Esophagus (tissue), 2 donors: ENCODE measurements around the gene ZNF319. TPM values are rescaled to one million over a fixed set of nuclear protein-coding genes. Genes with fewer than 3 reads are reported as not detected.

Experiments used
- H3K27ac ChIP-seq, 2 donors: one replicate each; pipeline ENCODE4 v1.5.1; 2013; ENCODE audit warnings: low read depth in 2 of 2, mild to moderate bottlenecking in 2 of 2, inconsistent platforms in 1 of 2, low read length in 1 of 2, moderate library complexity in 1 of 2
- H3K27me3 ChIP-seq, 2 donors: one replicate each; pipeline ENCODE4 v1.6.1; 2013; ENCODE audit warnings: low read length in 2 of 2, control low read depth in 1 of 2, mild to moderate bottlenecking in 1 of 2; ENCODE audit not compliant: insufficient read depth in 2 of 2, control insufficient read depth in 1 of 2
- H3K36me3 ChIP-seq, 2 donors: one replicate each; pipeline ENCODE4 v1.6.1; 2013; ENCODE audit warnings: low read length in 1 of 2; ENCODE audit not compliant: control insufficient read depth in 2 of 2, insufficient read depth in 2 of 2
- H3K4me1 ChIP-seq, 2 donors: one replicate each; pipeline ENCODE4 v1.6.1; 2013; ENCODE audit warnings: low read length in 1 of 2; ENCODE audit not compliant: control insufficient read depth in 2 of 2, insufficient read depth in 2 of 2
- H3K4me3 ChIP-seq, 2 donors: one replicate each; pipeline ENCODE4 v1.5.1; 2013; ENCODE audit warnings: low read length in 2 of 2, mild to moderate bottlenecking in 2 of 2, low read depth in 1 of 2, moderate library complexity in 1 of 2
- H3K9me3 ChIP-seq, 2 donors: one replicate each; pipeline ENCODE4 v1.6.1; 2013; ENCODE audit warnings: mild to moderate bottlenecking in 2 of 2, low read depth in 1 of 2, low read length in 1 of 2, moderate library complexity in 1 of 2; ENCODE audit not compliant: control insufficient read depth in 2 of 2, insufficient read depth in 1 of 2
- WGBS, 2 donors: extraction: QIAGEN DNeasy Blood & Tissue Kit; methylation state at CpG; one replicate each; pipeline ENCODE4 v1.1.7; 2013; 5-methylcytosine and 5-hydroxymethylcytosine counted together
- polyA plus RNA-seq, 2 donors: library from polyadenylated mRNA; stranded (reverse); fragments of 200-250 nt; gene quantifications; one replicate each; pipeline ENCODE4 v1.2.3, GENCODE V29; 2013
- donor health status: healthy with polysubstance abuse.
- donor health status: Bipolar disorder and iron deficiency.

ZNF319 gene
- polyA plus RNA-seq, 2 donors, result 2.5 to 3.7 TPM

DNA sequence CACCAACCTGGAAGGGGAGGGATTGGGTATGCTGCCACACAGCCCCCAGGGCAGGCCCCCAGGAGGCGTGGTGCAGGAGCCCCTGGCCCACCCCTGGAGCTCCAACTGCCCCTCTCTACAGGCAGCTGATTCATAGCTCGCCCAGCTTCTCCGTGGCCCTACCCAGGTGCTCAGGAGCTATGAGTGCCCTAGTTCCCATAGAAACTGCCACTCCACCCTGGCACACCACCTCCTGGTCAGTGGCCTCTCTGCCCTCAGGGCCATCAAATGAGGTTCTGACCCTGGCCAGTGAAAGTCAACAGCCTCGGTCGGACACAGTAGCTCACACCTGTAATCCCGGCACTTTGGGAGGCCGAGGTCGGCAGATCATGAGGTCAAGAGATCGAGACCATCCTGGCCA lies 47.6 kb downstream of the ZNF319 start:
- Histone ChIP-seq H3K4me1 (no peaks in the 10 kb centered on the region), H3K36me3 (no peaks in the 10 kb centered on the region), H3K4me3 (no peak overlapping the region), H3K9me3 (no peaks in the 10 kb centered on the region), H3K27me3 (no peaks in the 10 kb centered on the region), H3K27ac (no peak overlapping the region)
- WGBS, 2 donors, result 87 to 89% methylated on average over 9 of the region's 9 CpGs

DNA sequence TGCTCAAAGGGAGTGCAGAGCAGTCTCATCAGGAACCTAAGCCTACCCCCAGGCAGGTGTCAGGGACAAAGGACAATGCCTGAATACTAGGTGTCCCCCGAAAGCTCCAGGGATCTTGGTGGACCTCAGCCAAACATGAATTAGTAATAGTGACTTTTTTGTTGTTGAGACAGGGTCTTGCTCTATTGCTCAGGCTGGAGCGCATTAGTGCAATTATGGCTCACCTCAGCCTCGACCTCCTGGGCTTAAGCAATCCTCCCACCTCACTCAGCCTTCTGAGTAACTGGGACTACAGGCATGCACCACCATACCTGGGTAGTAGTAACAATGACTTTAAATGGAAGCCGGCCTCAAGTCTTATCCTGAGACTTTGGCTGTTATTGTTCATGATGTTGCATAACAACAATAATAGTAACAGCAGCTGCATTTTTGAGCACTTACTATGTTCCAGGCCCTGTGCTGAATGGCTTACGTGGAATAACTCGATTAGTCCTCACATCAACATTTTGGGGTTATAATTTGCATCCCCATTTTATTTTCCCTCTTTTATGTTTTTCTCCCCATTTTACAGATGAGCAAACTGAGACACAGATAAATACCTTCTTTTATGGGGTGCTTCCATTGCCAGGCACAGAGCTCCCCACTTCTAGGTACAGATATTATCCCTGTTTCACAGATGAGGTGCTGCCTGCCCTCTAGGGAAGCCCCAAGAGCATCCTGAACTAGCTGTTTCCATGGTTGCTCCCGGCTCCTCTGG lies 49.1 kb downstream of the ZNF319 start:
- 80 to 85% methylated on average over 7 of the region's 7 CpGs for WGBS, 2 donors
- Histone ChIP-seq H3K9me3 (no peaks in the 10 kb centered on the region), H3K27ac (no peak overlapping the region), H3K4me3 (no peak overlapping the region), H3K36me3 (no peaks in the 10 kb centered on the region), H3K4me1 (no peaks in the 10 kb centered on the region), H3K27me3 (no peaks in the 10 kb centered on the region)

DNA sequence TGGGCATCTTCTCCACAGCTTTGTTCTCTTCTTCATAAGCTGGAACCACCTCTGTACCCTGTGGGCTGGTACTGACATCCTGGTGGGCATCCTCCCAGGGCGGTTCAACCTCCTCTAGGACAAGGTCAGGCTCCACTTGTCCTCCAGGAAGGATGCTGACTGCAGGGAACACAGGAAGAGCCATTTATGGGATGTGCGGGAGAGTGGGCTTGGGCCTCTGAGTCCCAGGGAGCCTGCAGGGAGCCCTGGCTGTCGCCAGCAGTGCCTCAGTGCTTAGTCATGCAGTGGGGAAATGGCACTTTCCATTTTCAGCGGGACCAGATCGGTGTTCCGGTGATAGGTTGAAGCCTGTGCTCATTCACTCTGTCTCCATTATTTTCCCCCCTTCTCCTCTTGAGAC lies 50.1 kb downstream of the ZNF319 start:
- H3K36me3 ChIP-seq, result no peaks in the 10 kb centered on the region
- H3K27ac ChIP-seq, result no peak overlapping the region
- no peak overlapping the region for H3K4me3 ChIP-seq
- H3K4me1 ChIP-seq, result no peaks in the 10 kb centered on the region
- no peaks in the 10 kb centered on the region for H3K9me3 ChIP-seq
- WGBS, 2 donors, result 56 to 61% methylated on average over 6 of the region's 6 CpGs
- no peaks in the 10 kb centered on the region for H3K27me3 ChIP-seq

DNA sequence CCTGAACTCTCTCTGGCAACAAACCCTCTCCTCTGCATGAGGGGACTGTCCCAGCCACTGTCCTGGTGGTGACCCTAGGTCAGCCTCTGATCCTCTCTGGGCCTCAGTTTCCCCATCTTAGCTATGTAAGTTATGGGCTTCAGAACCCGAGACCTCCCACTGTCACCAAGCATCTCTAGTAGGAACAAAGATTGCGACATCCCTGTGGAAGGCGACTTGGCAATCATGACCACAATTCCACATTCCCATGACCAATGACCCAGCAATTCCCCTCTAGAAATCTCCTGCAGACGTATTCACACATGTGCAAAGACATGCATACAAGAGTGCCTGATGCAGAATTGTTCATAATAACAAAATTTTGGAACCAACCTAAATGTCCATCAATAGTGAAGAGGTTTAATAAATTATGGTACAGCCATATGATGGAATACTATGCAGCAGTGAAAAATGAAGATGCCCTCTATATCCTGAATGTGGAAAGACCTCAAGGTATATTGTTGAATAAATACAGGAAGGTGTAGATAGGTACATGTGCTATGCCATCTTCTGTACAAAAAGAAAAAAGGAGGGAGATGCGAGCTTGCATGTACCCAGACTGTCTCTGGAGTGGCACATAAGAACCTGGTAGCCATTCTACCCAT lies 50.8 kb downstream of the ZNF319 start:
- Histone ChIP-seq H3K9me3 (no peaks in the 10 kb centered on the region), H3K27me3 (no peaks in the 10 kb centered on the region), H3K36me3 (no peaks in the 10 kb centered on the region), H3K4me3 (no peak overlapping the region), H3K4me1 (no peaks in the 10 kb centered on the region), H3K27ac (no peak overlapping the region)
- 79 to 85% methylated on average over 5 of the region's 5 CpGs for WGBS, 2 donors

DNA sequence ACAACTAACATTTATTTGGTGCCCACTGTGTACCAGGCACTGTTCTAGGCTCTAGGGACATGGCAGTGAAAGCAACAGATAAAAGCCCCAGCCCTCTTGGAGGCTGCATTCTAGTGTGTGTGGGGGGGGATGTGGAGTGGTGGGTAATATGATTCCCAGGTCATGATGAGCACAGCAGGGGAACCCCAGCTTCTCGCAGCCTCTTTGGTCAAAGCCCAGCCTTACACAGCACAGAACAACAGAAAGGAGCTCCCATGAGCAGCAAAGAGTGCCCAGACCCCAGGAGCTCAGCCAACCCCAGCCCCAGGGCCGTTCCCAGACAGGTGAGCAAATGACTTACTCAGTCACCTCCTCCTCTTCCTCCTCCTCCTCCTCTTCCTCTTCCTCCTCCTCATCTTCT lies 51.5 kb downstream of the ZNF319 start:
- Histone ChIP-seq H3K4me1 (no peaks in the 10 kb centered on the region), H3K27me3 (no peaks in the 10 kb centered on the region), H3K36me3 (no peaks in the 10 kb centered on the region), H3K9me3 (no peaks in the 10 kb centered on the region), H3K4me3 (no peak overlapping the region), H3K27ac (no peak overlapping the region)
- 14 to 15% methylated on average over 2 of the region's 2 CpGs for WGBS, 2 donors

DNA sequence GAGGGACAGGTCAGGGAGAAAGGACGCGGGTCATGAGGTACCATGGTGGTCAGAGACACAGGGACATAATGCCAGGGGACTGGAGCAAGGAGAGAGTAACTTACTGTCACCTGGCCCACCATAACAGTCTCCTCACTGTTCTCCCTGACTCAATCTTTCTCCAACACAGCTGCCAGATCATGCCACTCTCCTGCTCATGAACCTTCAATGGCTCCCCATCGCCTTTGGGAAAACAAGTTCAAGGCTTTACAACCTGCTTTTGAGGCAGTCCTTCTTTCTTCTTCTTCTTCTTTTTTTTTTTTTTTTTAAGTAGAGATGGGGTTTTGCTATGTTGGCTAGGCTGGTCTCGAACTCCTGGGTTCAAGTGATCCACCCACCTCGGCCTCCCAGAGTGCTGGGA lies 52.4 kb downstream of the ZNF319 start:
- no peaks in the 10 kb centered on the region for H3K9me3 ChIP-seq
- WGBS, 2 donors, result 86 to 91% methylated on average over 5 of the region's 5 CpGs
- H3K27me3 ChIP-seq, result no peaks in the 10 kb centered on the region
- no peak overlapping the region for H3K27ac ChIP-seq
- no peaks in the 10 kb centered on the region for H3K4me1 ChIP-seq
- no peak overlapping the region for H3K4me3 ChIP-seq
- H3K36me3 ChIP-seq, result no peaks in the 10 kb centered on the region

DNA sequence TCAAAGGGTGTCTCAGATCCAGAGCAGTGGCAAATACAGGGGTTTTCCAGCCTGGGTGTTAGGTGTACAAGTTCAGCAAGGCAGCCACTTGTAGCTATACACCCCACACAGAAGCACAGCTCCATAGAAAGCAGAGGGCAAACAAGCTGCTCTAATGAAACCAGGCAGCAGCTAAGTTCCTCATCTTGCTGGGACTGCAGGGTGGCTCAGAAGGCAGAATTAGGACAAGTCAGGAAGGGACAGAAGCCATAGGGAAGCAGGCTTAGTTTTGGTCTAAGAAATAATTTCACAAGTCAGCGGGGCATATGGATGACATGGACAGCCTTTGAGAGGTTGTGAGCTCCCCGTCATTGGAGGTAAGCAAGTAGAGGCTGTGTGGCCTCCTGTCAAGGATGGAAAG lies 53.2 kb downstream of the ZNF319 start:
- H3K4me3 ChIP-seq, result no peak overlapping the region
- no peak overlapping the region for H3K27ac ChIP-seq
- WGBS, 2 donors, result 84 to 86% methylated on average over 2 of the region's 2 CpGs
- H3K27me3 ChIP-seq, result no peaks in the 10 kb centered on the region
- H3K9me3 ChIP-seq, result no peaks in the 10 kb centered on the region
- H3K36me3 ChIP-seq, result no peaks in the 10 kb centered on the region
- H3K4me1 ChIP-seq, result no peaks in the 10 kb centered on the region

DNA sequence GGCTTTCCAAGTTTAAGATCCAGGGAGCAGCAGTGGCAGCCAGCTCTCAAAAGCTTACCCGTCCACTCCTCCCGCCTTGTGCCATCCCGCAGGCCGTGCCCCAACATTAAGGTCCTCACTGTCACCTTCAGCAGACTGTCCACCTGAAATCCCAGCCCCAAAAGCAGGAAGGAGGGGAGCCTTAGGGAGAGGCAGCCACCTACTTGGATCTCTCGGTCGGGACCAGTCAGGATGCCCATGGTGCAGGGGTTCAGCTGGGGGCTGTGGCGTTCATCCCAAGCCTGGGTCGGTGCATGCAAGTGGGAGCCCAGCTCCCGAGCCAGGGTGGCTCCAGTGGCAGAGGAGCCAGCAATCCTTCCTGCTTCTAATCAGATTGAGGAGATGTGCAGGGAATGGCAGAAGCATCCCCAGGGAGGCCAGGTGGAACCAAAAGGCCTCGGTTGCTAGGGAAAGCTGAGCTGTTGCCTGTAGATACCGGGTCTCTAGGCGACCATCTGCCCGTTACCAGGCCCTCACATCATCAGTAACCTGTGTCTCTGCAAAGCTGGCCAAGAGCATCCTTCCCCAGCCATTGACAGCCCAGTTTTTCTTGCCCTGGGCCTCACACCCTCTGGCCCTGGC lies 54.2 kb downstream of the ZNF319 start:
- Histone ChIP-seq H3K27me3 (no peaks in the 10 kb centered on the region), H3K4me3 (no peak overlapping the region), H3K36me3 (no peaks in the 10 kb centered on the region), H3K27ac (no peak overlapping the region), H3K9me3 (no peaks in the 10 kb centered on the region), H3K4me1 (peaks cover 0 to under 1% of the 10 kb centered on the region in 2 donors)
- WGBS, 2 donors, result 83 to 85% methylated on average over 13 of the region's 13 CpGs

DNA sequence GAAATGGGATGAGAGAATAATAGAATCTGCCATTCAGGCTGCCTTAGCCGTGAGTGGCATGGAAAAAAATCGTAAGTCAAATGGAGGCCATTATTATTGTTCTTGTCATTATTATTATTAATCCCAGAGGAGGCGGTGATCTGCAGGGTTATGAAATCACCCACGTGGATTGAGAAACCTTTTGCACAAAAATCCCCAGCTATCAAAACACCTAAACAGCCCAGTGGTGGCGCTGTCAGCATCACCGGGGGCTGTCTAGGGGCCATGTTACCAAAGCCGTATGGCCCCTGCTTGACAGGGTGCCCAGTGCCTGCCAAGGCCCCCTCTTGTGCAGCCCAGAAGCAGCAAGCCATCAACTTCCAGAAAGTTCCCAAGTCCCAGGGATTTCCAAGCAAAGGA lies 54.7 kb downstream of the ZNF319 start:
- WGBS, 2 donors, result 41 to 57% methylated on average over 7 of the region's 7 CpGs
- Histone ChIP-seq H3K4me1 (peaks cover 3% of the 10 kb centered on the region in 2 donors), H3K4me3 (no peak overlapping the region), H3K27ac (no peak overlapping the region), H3K36me3 (no peaks in the 10 kb centered on the region), H3K27me3 (no peaks in the 10 kb centered on the region), H3K9me3 (no peaks in the 10 kb centered on the region)
